C4-2B (cell line): ENCODE results near the gene CCT3.

Source experiments
- H3K27ac ChIP-seq: fragments of 450-650 bp; 2 replicates; pipeline ENCODE4 v1.5.1; 2017
- CTCF ChIP-seq: fragments of 450-650 bp; conservative IDR thresholded peaks from 2 replicates; pipeline ENCODE4 v1.5.1; 2017; ENCODE audit warnings: mild to moderate bottlenecking
- ZFX ChIP-seq: fragments of 450-650 bp; IDR thresholded peaks from 2 replicates; pipeline ENCODE4 v1.6.1; 2017

The CCT3 gene

GRCh38 chr1:156259805-156260204, 78.3 kb downstream of the CCT3 start:
- no peak for TF ChIP-seq CTCF
- TF ChIP-seq ZFX, result no peak
- no peak overlapping the region for H3K27ac ChIP-seq
